ENCODE measurements around the gene CDK5. TPM values are rescaled to one million over a fixed set of nuclear protein-coding genes. Genes with fewer than 3 reads are reported as not detected.
A peak's percentile ranks its signal among the peaks of the same experiment; 100 is the strongest.

Gene CDK5
- total and polyA plus RNA-seq, 2 of the 13 experiments (the other 11 are each of a cell fraction or from before 2014, with no cell fraction given) = 16.4 to 21.3 TPM

DNA sequence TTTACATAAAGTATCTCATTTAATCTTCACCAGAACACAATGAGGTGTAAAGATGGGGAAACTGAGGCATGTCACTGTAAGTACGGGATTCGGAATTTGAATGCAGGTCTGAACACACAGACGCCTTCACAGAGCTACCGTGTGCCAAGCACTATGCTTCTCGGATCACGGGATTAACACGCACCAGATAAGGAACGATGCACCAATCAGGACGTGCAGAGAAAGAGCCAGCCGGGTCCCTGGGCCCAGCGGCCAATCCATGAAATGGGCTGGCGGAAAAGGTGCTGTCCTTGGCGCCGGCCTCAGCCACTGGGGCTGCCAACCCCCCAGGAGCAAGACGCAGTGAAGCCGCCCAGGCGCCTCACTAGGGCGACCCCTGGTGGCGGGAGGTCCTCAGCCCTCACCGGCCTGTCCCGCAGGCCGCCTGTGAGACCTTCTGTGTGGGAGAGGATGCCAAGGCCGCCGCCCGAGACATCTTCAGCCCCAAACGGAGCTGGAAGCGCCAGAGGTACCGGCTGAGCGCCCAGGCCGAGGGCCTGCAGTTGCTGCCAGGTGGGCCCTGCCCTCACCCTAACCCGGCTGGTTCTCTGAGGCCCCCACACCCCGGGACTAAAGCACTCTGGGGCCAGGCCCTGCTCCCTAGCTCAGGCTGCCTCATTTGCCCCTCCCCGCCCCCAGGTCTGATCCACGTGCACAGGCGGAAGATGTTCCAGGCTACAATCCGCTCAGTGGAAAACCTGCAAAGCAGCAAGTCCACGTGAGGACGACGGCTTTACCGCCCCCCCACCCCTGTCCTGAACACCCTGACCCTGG, 49.0 kb downstream of the CDK5 start (continued):
- TF ChIP-seq, protein P1, sequence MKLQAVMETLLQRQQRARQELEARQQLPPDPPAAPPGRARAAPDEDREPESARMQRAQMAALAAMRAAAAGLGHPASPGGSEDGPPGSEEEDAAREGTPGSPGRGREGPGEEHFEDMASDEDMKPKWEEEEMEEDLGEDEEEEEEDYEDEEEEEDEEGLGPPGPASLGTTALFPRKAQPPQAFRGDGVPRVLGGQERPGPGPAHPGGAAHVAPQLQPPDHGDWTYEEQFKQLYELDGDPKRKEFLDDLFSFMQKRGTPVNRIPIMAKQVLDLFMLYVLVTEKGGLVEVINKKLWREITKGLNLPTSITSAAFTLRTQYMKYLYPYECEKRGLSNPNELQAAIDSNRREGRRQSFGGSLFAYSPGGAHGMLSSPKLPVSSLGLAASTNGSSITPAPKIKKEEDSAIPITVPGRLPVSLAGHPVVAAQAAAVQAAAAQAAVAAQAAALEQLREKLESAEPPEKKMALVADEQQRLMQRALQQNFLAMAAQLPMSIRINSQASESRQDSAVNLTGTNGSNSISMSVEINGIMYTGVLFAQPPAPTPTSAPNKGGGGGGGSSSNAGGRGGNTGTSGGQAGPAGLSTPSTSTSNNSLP (IDR thresholded peaks at IDR 0.05; ENCODE audit: low read depth, low read length) = no peak
- TF ChIP-seq ZNF878 (CRISPR knock-in tag; IDR thresholded peaks at IDR 0.05) = no peak
- TF ChIP-seq, protein P2, sequence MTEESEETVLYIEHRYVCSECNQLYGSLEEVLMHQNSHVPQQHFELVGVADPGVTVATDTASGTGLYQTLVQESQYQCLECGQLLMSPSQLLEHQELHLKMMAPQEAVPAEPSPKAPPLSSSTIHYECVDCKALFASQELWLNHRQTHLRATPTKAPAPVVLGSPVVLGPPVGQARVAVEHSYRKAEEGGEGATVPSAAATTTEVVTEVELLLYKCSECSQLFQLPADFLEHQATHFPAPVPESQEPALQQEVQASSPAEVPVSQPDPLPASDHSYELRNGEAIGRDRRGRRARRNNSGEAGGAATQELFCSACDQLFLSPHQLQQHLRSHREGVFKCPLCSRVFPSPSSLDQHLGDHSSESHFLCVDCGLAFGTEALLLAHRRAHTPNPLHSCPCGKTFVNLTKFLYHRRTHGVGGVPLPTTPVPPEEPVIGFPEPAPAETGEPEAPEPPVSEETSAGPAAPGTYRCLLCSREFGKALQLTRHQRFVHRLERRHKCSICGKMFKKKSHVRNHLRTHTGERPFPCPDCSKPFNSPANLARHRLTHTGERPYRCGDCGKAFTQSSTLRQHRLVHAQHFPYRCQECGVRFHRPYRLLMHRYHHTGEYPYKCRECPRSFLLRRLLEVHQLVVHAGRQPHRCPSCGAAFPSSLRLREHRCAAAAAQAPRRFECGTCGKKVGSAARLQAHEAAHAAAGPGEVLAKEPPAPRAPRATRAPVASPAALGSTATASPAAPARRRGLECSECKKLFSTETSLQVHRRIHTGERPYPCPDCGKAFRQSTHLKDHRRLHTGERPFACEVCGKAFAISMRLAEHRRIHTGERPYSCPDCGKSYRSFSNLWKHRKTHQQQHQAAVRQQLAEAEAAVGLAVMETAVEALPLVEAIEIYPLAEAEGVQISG (CRISPR knock-in tag; IDR thresholded peaks at IDR 0.05) = peak; percentile 99
- no peak for TF ChIP-seq ZNF547 (CRISPR knock-in tag; IDR thresholded peaks at IDR 0.05)
- no peak for TF ChIP-seq ZUFSP (CRISPR knock-in tag; IDR thresholded peaks at IDR 0.05; ENCODE audit: borderline replicate concordance)
- peak; percentile 79 for TF ChIP-seq KMT2A (CRISPR knock-in tag; IDR thresholded peaks at IDR 0.05)
- TF ChIP-seq, protein P3, sequence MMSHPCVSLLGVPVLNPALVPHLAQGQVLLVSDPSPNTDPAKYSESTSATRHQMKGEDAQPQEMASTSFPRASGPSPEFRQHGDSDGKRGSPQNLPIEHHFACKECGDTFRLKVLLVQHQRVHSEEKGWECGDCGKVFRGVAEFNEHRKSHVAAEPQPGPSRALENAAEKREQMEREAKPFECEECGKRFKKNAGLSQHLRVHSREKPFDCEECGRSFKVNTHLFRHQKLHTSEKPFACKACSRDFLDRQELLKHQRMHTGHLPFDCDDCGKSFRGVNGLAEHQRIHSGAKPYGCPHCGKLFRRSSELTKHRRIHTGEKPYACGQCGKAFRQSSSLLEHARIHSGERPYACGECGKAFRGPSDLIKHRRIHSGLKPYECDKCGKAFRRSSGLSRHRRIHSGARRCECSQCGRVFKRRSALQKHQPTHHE (CRISPR knock-in tag; IDR thresholded peaks at IDR 0.05; ENCODE audit: borderline replicate concordance) = no peak
- no peak for TF ChIP-seq ZNF773 (CRISPR knock-in tag; IDR thresholded peaks at IDR 0.05; ENCODE audit: borderline replicate concordance)
- no peak for TF ChIP-seq ATAD3A (CRISPR knock-in tag; IDR thresholded peaks at IDR 0.05)
- TF ChIP-seq KLF16 (CRISPR knock-in tag; IDR thresholded peaks at IDR 0.05) = no peak
- peak; percentile 49; the same call in 1 of the 2 replicates for TF ChIP-seq ZNF224 (CRISPR knock-in tag; IDR thresholded peaks at IDR 0.05)
- TF ChIP-seq STAT6 (CRISPR knock-in tag; IDR thresholded peaks at IDR 0.05; ENCODE audit: borderline replicate concordance) = no peak; the same call in 1 of the 2 replicates
- TF ChIP-seq ZSCAN22 (CRISPR knock-in tag; IDR thresholded peaks at IDR 0.05) = no peak
- no peak for TF ChIP-seq ZNF598 (CRISPR knock-in tag; IDR thresholded peaks at IDR 0.05; ENCODE audit: borderline replicate concordance)
- TF ChIP-seq TBL1XR1 (IDR thresholded peaks at IDR 0.05; ENCODE audit: borderline replicate concordance, low read length, partially characterized antibody) = no peak
- no peak for TF ChIP-seq ZNF446 (CRISPR knock-in tag; IDR thresholded peaks at IDR 0.05)
- no peak for TF ChIP-seq ZNF460 (CRISPR knock-in tag; IDR thresholded peaks at IDR 0.05; ENCODE audit: borderline replicate concordance)
- peak; percentile 60 for TF ChIP-seq YY1 (IDR thresholded peaks at IDR 0.05; ENCODE audit: insufficient read depth, insufficient replicate concordance, low read depth, low read length)

All from HepG2 (cell line).